Thoracic aorta (tissue), 2 donors: Measurements from ENCODE around the gene HES3. TPM values are rescaled to one million over a fixed set of nuclear protein-coding genes. Genes with fewer than 3 reads are reported as not detected.
A peak's percentile ranks its signal among the peaks of the same experiment; 100 is the strongest.

Experiments used
- ATAC-seq: fragments of 150-250 bp; one replicate; pipeline ENCODE4 v1.8.0; 2017; ENCODE audit warnings: low read depth; ENCODE audit not compliant: insufficient number of reproducible peaks, low FRiP score
- DNase-seq: peaks from one replicate; pipeline ENCODE4 v3.0.0-alpha.2; 2020; ENCODE audit warnings: low spot score
- H3K27ac ChIP-seq, 2 donors: fragments of 200-600 bp; sonication (generic); 1 replicate in 1 of 2; 2 replicates in 1 of 2; pipeline ENCODE4 v1.5.1; 2016; ENCODE audit warnings: mild to moderate bottlenecking in 2 of 2, moderate library complexity in 2 of 2
- H3K27me3 ChIP-seq: fragments of 200-600 bp; sonication (generic); replicated peaks from 2 replicates; pipeline ENCODE4 v1.6.0; 2016; ENCODE audit warnings: mild to moderate bottlenecking; ENCODE audit not compliant: insufficient read depth
- H3K36me3 ChIP-seq: fragments of 200-600 bp; sonication (generic); one replicate; pipeline ENCODE4 v1.5.1; 2016
- H3K4me1 ChIP-seq, 2 donors: fragments of 200-600 bp; sonication (generic); 1 replicate in 1 of 2; 2 replicates in 1 of 2; pipeline versions ENCODE4 v1.5.1 to v1.6.0; 2016; ENCODE audit warnings: low read depth in 2 of 2, mild to moderate bottlenecking in 1 of 2; ENCODE audit not compliant: control insufficient read depth in 1 of 2
- H3K4me3 ChIP-seq: fragments of 200-600 bp; sonication (generic); 2 replicates; pipeline ENCODE4 v1.5.1; 2016; ENCODE audit warnings: mild to moderate bottlenecking
- H3K9me3 ChIP-seq: fragments of 200-600 bp; sonication (generic); 2 replicates; pipeline ENCODE4 v1.5.1; 2016
- total RNA-seq, 2 donors: library from RNA; depleted of rRNA; stranded (reverse); fragments of >200 nt; gene quantifications; one replicate each; pipeline versions ENCODE4 v1.1.0 to v1.2.3, GENCODE V29; 2016
- TF ChIP-seq, protein P1 (sequence below): fragments of 200-600 bp; sonication (generic); IDR thresholded peaks from one replicate; pipeline ENCODE4 v1.5.1; 2019; ENCODE audit warnings: antibody characterized with exemption

Gene HES3
- total RNA-seq, 2 donors from 2014 or later: not detected

DNA sequence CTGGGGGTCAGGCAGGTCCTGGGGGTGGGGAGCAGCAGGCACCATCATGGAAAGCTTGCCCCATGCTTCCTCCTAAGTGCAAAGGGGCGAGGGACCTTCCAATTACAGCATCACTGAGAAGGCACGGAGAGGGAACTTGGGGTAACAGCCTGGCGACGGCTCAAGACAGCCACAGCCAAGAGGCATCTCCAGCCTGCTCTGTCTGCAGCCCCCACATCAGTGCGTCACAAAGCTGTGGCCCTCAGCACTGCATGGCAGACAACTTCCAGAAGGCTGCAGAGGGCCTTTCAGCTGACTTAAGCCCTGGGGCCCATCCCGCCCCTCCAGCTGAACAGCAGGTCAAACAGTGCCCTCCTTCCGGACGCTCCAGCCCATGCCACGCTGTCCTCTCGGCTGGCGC, 30.1 kb downstream of the HES3 start:
- ATAC-seq: no peak
- TF ChIP-seq, protein P1, sequence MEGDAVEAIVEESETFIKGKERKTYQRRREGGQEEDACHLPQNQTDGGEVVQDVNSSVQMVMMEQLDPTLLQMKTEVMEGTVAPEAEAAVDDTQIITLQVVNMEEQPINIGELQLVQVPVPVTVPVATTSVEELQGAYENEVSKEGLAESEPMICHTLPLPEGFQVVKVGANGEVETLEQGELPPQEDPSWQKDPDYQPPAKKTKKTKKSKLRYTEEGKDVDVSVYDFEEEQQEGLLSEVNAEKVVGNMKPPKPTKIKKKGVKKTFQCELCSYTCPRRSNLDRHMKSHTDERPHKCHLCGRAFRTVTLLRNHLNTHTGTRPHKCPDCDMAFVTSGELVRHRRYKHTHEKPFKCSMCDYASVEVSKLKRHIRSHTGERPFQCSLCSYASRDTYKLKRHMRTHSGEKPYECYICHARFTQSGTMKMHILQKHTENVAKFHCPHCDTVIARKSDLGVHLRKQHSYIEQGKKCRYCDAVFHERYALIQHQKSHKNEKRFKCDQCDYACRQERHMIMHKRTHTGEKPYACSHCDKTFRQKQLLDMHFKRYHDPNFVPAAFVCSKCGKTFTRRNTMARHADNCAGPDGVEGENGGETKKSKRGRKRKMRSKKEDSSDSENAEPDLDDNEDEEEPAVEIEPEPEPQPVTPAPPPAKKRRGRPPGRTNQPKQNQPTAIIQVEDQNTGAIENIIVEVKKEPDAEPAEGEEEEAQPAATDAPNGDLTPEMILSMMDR: no peak
- DNase-seq: no peak
- Histone ChIP-seq H3K36me3 (no peaks in the 10 kb centered on the region), H3K4me3 (no peak overlapping the region), H3K4me1 (peaks cover 7 to 12% of the 10 kb centered on the region in 2 donors), H3K9me3 (no peaks in the 10 kb centered on the region), H3K27ac (no peak overlapping the region), H3K27me3 (no peaks in the 10 kb centered on the region)

- H3K4me3 ChIP-seq: no peak overlapping the region
These were observed 30.7 kb downstream of the HES3 start for GRCh38 chr1:6274622-6275139.

DNA sequence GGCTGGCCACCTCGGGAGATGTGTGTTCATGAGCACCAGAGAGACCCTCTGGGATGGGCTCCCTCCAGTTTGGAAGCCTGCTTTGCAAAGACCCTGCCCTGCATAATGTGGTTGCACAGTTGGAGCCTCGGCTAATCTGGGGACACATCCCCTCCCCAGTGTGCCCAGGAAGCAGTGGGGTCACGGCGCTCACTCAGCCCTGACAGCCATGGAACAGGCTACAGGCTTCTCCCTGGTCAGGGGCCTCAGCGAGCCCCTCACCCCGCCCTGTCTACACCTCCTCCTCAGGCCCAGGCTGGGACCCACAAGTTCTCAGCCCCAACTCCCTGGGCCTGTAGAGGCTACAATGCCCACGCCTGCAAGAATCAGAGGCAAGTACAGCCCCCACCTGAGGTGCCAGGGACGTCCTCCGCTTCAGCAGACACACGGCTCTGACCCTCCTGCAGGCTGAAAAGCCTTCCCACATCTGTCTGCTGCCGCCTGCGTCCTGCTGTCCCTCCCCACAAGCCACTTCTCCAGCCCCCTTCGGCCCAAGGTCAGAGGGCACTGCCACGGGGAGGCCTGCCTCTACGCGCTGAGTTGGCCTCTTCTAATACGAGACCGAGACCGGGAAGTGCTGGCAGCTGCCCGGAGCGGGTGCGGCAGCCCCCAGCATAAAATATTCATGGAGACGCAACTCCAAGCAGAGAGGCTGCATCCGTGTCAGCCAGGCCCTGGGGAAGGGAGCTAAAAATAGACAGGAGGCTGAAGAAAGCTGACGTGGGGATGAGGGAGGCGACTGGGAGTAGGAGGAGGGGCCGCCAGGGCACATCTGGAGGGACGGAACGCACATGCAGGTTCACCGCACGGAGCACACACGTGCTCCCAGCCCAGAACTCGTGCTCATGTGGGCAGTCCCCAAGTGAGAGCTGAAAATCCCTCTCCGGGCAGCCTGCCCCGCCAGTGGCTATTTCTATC, 32.1 kb downstream of the HES3 start:
- H3K4me1 ChIP-seq: peaks cover 7 to 12% of the 10 kb centered on the region in 2 donors
- no peak for DNase-seq
- no peaks in the 10 kb centered on the region for H3K36me3 ChIP-seq
- peak overlapping the region; percentile 46 for H3K4me3 ChIP-seq
- H3K27me3 ChIP-seq: no peaks in the 10 kb centered on the region
- TF ChIP-seq, protein P1: no peak
- no peak for ATAC-seq
- peak overlapping the region in 1 of 2 donors; percentile 43 for H3K27ac ChIP-seq
- no peaks in the 10 kb centered on the region for H3K9me3 ChIP-seq

More at GRCh38 chr1:6274622-6275139, 30.7 kb downstream of the HES3 start:
- DNase-seq (no peak), ATAC-seq (no peak)
- Histone ChIP-seq H3K9me3 (no peaks in the 10 kb centered on the region), H3K4me1 (peaks cover 7 to 12% of the 10 kb centered on the region in 2 donors), H3K27me3 (no peaks in the 10 kb centered on the region), H3K36me3 (no peaks in the 10 kb centered on the region), H3K27ac (no peak overlapping the region)
- TF ChIP-seq, protein P1: no peak

- Histone ChIP-seq H3K27ac (peak overlapping the region in 1 of 2 donors; percentile 43), H3K27me3 (no peaks in the 10 kb centered on the region), H3K4me1 (peaks cover 7 to 12% of the 10 kb centered on the region in 2 donors), H3K4me3 (peak overlapping the region; percentile 46), H3K36me3 (no peaks in the 10 kb centered on the region), H3K9me3 (no peaks in the 10 kb centered on the region)
- TF ChIP-seq, protein P1: no peak
- no peak for DNase-seq
- no peak for ATAC-seq
These were observed 33.0 kb downstream of the HES3 start for GRCh38 chr1:6276811-6277555.

DNA sequence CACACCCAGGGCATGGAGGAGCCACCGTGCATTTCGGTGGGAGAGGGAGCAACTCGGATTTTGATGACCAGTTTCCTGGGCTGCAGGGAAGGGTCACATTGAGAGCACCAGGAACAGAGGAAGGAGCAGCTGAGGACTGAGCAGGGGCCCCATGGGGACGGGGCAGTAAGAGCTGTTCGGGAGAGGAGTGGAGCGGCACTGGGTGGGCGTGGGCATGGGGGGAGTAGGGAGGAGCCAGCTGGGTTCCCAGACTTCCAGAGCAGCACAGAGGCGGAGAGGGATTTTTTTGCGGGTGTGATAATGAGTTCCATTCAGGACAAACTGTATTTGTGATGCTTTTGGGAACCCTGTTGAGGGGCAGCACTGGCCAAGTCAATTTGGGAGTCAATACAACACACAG, 34.3 kb downstream of the HES3 start:
- DNase-seq (no peak), ATAC-seq (no peak)
- Histone ChIP-seq H3K4me3 (no peak overlapping the region), H3K9me3 (no peaks in the 10 kb centered on the region), H3K4me1 (peaks cover 7 to 12% of the 10 kb centered on the region in 2 donors), H3K27me3 (no peaks in the 10 kb centered on the region), H3K27ac (no peak overlapping the region), H3K36me3 (no peaks in the 10 kb centered on the region)
- TF ChIP-seq, protein P1: no peak
